AG04450 (cell line): Measurements from ENCODE around the gene RBKS. TPM values are rescaled to one million over a fixed set of nuclear protein-coding genes. Genes with fewer than 3 reads are reported as not detected.

Experiments
- CTCF ChIA-PET: fragments of 300-600, 350-600 bp; formaldehyde crosslinking; extraction: SDS; loops from one replicate; lab custom pipeline; 2022; ENCODE audit warnings: antibody characterized with exemption, inconsistent platforms; lab: Charles Lee
- POLR2A ChIA-PET: fragments of 350-600 bp; formaldehyde crosslinking; extraction: SDS; loops from one replicate; lab custom pipeline; 2021; ENCODE audit warnings: antibody characterized with exemption, inconsistent platforms; lab: Yijun Ruan, JAX
- DNase-seq: peaks from one replicate; pipeline ENCODE4 v3.0.0-alpha.2; 2011; ENCODE audit warnings: low read depth, low spot score
- H3K27ac ChIP-seq: one replicate; pipeline ENCODE4 v1.5.1; 2012; ENCODE audit warnings: low read depth, low read length, control low read depth
- H3K27me3 ChIP-seq: one replicate; pipeline ENCODE4 v1.6.0; 2012; ENCODE audit warnings: low read length; ENCODE audit not compliant: control insufficient read depth, insufficient read depth
- H3K4me3 ChIP-seq: 2 replicates; pipeline ENCODE4 v1.5.1; 2011; ENCODE audit warnings: mild to moderate bottlenecking, low read depth, low read length, control low read depth
- H3K9me3 ChIP-seq: 2 replicates; pipeline ENCODE4 v1.5.1; 2012; ENCODE audit warnings: low read length; ENCODE audit not compliant: control insufficient read depth, insufficient read depth
- CTCF ChIP-seq: IDR thresholded peaks from 2 replicates; pipeline ENCODE4 v1.5.1; 2011; ENCODE audit warnings: low read depth, low read length, control low read depth, inconsistent platforms
- polyA plus RNA-seq: library from polyadenylated mRNA; depleted of rRNA; stranded (reverse); fragments of >200 nt; gene quantifications from 2 replicates; pipeline ENCODE4 v1.2.3, GENCODE V29; 2011

Gene RBKS
- polyA plus RNA-seq, 1 experiment, result 1.5 TPM

- Histone ChIP-seq H3K4me3 (no peak overlapping the region), H3K27me3 (no peaks in the 10 kb centered on the region), H3K9me3 (no peaks in the 10 kb centered on the region), H3K27ac (no peak overlapping the region)
- ChIA-PET POLR2A (no interaction called here), CTCF (no interaction called here)
- DNase-seq, result no peak
- TF ChIP-seq CTCF, result no peak
Observed at GRCh38 chr2:27779417-27780055, 110.7 kb downstream of the RBKS start.

GRCh38 chr2:27776696-27777095 is 113.5 kb downstream of the RBKS start:
- Histone ChIP-seq H3K4me3 (no peak overlapping the region), H3K9me3 (no peaks in the 10 kb centered on the region), H3K27me3 (no peaks in the 10 kb centered on the region), H3K27ac (no peak overlapping the region)
- ChIA-PET CTCF (interaction anchor here (0.6 to 0.9 kb wide), 2 partner anchors 11 to 93 kb away, joined by 3 read pairs; no protein-coding TSS in a partner anchor), POLR2A (interaction anchor here (0.5 kb wide), 1 partner anchor 149 kb away, joined by 4 read pairs; no protein-coding TSS in a partner anchor)
- TF ChIP-seq CTCF, result no peak
- no peak for DNase-seq

GRCh38 chr2:27776097-27776496 is 114.1 kb downstream of the RBKS start:
- H3K27me3 ChIP-seq, result no peaks in the 10 kb centered on the region
- CTCF ChIA-PET, result interaction anchor here (0.6 kb wide), 1 partner anchor 93 kb away, joined by 3 read pairs; no protein-coding TSS in a partner anchor
- H3K4me3 ChIP-seq, result no peak overlapping the region
- POLR2A ChIA-PET, result interaction anchor here (0.5 kb wide), 1 partner anchor 150 kb away, joined by 4 read pairs; no protein-coding TSS in a partner anchor
- no peaks in the 10 kb centered on the region for H3K9me3 ChIP-seq
- TF ChIP-seq CTCF, result no peak
- no peak for DNase-seq
- no peak overlapping the region for H3K27ac ChIP-seq

- no peak overlapping the region for H3K4me3 ChIP-seq
- ChIA-PET POLR2A (no interaction called here), CTCF (no interaction called here)
- no peak for DNase-seq
- TF ChIP-seq CTCF, result no peak
- H3K9me3 ChIP-seq, result no peaks in the 10 kb centered on the region
- H3K27me3 ChIP-seq, result no peaks in the 10 kb centered on the region
- H3K27ac ChIP-seq, result no peak overlapping the region
Observed at GRCh38 chr2:27773959-27774358, 116.2 kb downstream of the RBKS start.

GRCh38 chr2:27772804-27773203 is 117.4 kb downstream of the RBKS start:
- Histone ChIP-seq H3K27ac (no peak overlapping the region), H3K4me3 (peak overlapping the region; percentile 89), H3K27me3 (no peaks in the 10 kb centered on the region), H3K9me3 (no peaks in the 10 kb centered on the region)
- ChIA-PET POLR2A (interaction anchor here (1.4 kb wide), 1 partner anchor 26 kb away, joined by 4 read pairs; no protein-coding TSS in a partner anchor), CTCF (interaction anchor here (0.7 to 1.2 kb wide), 3 partner anchors 16 to 623 kb away, joined by 3 to 5 read pairs (median 4); no protein-coding TSS in a partner anchor)
- TF ChIP-seq CTCF, result no peak
- no peak for DNase-seq
